ENCODE data around the gene CRY2. TPM values are rescaled to one million over a fixed set of nuclear protein-coding genes. Genes with fewer than 3 reads are reported as not detected.
A peak's percentile ranks its signal among the peaks of the same experiment; 100 is the strongest.

CRY2 gene
- total RNA-seq, 4 donors from 2014 or later = 48.8 to 96.4 (median 54.6) TPM

GRCh38 chr11:45886816-45887520 lies 39.7 kb downstream of the CRY2 start:
- peak overlapping the region in 3 of 4 donors; percentile 42 to 68 (median 50) for H3K4me3 ChIP-seq
- H3K4me1 ChIP-seq = peaks cover 0 to 28% (median 6%) of the 10 kb centered on the region in 4 donors
- H3K27me3 ChIP-seq = peaks cover 0 to 4% of the 10 kb centered on the region in 2 donors
- WGBS, 2 donors = 61 to 71% methylated on average over 4 of the region's 4 CpGs
- no peaks in the 10 kb centered on the region for H3K9me3 ChIP-seq
- DNase-seq (ENCODE audit: low spot score in 2 of 2) = no peak
- H3K36me3 ChIP-seq = peaks cover 0 to 13% (median 0%) of the 10 kb centered on the region in 3 donors
- peak overlapping the region; percentile 62 to 90 (median 70) for H3K27ac ChIP-seq
- TF ChIP-seq POLR2A (IDR thresholded peaks at IDR 0.05) (no peak), CTCF (IDR thresholded peaks at IDR 0.05) (no peak), EP300 (IDR thresholded peaks at IDR 0.05) (no peak)

- DNase-seq (ENCODE audit: low spot score in 2 of 2) = no peak
- Histone ChIP-seq H3K4me1 (peaks cover 0 to 34% (median 6%) of the 10 kb centered on the region in 4 donors), H3K9me3 (no peaks in the 10 kb centered on the region), H3K27ac (peak overlapping the region; percentile 62 to 90 (median 70)), H3K4me3 (peak overlapping the region in 1 of 4 donors; percentile 68), H3K27me3 (peaks cover 0 to 4% of the 10 kb centered on the region in 2 donors), H3K36me3 (peaks cover 0 to 7% (median 0%) of the 10 kb centered on the region in 3 donors)
- TF ChIP-seq EP300 (IDR thresholded peaks at IDR 0.05) (peak; percentile 33 to 86), POLR2A (IDR thresholded peaks at IDR 0.05) (no peak)
- WGBS, 2 donors = 50 to 65% methylated on average over 8 to 10 of the region's 10 CpGs
Observed at GRCh38 chr11:45887587-45887986, 40.3 kb downstream of the CRY2 start.

- DNase-seq (ENCODE audit: low spot score in 2 of 2) = no peak
- WGBS, 2 donors = 60 to 66% methylated on average over 8 of the region's 8 CpGs
- no peak overlapping the region for H3K4me3 ChIP-seq
- peak overlapping the region; percentile 10 to 90 (median 72) for H3K27ac ChIP-seq
- peak in 1 of 2 donors; percentile 9 for TF ChIP-seq EP300 (IDR thresholded peaks at IDR 0.05)
- TF ChIP-seq CTCF (IDR thresholded peaks at IDR 0.05) = no peak
- no peaks in the 10 kb centered on the region for H3K36me3 ChIP-seq
- peaks cover 0 to 4% of the 10 kb centered on the region in 2 donors for H3K27me3 ChIP-seq
- H3K9me3 ChIP-seq = no peaks in the 10 kb centered on the region
- peaks cover 0 to 37% (median 6%) of the 10 kb centered on the region in 4 donors for H3K4me1 ChIP-seq
Observed at GRCh38 chr11:45889555-45889954, 42.3 kb downstream of the CRY2 start.

GRCh38 chr11:45889966-45890365 lies 42.7 kb downstream of the CRY2 start:
- TF ChIP-seq POLR2A (IDR thresholded peaks at IDR 0.05) (no peak), EP300 (IDR thresholded peaks at IDR 0.05) (no peak), CTCF (IDR thresholded peaks at IDR 0.05) (no peak)
- H3K4me1 ChIP-seq = peaks cover 0 to 33% (median 6%) of the 10 kb centered on the region in 4 donors
- DNase-seq (ENCODE audit: low spot score in 2 of 2) = no peak
- H3K27me3 ChIP-seq = peaks cover 0 to 4% of the 10 kb centered on the region in 2 donors
- no peaks in the 10 kb centered on the region for H3K36me3 ChIP-seq
- H3K9me3 ChIP-seq = no peaks in the 10 kb centered on the region
- H3K4me3 ChIP-seq = no peak overlapping the region
- H3K27ac ChIP-seq = peak overlapping the region in 3 of 4 donors; percentile 69 to 90 (median 76)
- 77 to 91% methylated on average over 9 of the region's 9 CpGs for whole genome bisulfite sequencing, 2 donors

- no peak overlapping the region for H3K4me3 ChIP-seq
- 72 to 83% methylated on average over 9 of the region's 9 CpGs for WGBS, 2 donors
- no peak for DNase-seq (ENCODE audit: low spot score in 2 of 2)
- peaks cover 0 to 25% (median under 1%) of the 10 kb centered on the region in 4 donors for H3K4me1 ChIP-seq
- no peaks in the 10 kb centered on the region for H3K36me3 ChIP-seq
- TF ChIP-seq POLR2A (IDR thresholded peaks at IDR 0.05) (no peak), EP300 (IDR thresholded peaks at IDR 0.05) (no peak), CTCF (IDR thresholded peaks at IDR 0.05) (no peak)
- peaks cover 0 to 1% of the 10 kb centered on the region in 2 donors for H3K27me3 ChIP-seq
- no peaks in the 10 kb centered on the region for H3K9me3 ChIP-seq
- H3K27ac ChIP-seq = peak overlapping the region in 3 of 4 donors; percentile 69 to 90 (median 76)
Observed at GRCh38 chr11:45890886-45891550, 43.7 kb downstream of the CRY2 start.
